ENCODE results near the gene OR10A2. TPM values are rescaled to one million over a fixed set of nuclear protein-coding genes. Genes with fewer than 3 reads are reported as not detected.

OR10A2 gene
- total RNA-seq, 1 experiment from 2014 or later = not detected

GRCh38 chr11:6833356-6833755, 29.5 kb upstream of the OR10A2 start:
- Histone ChIP-seq H4K8ac (replicated peaks; ENCODE audit: insufficient read length, low read depth, low read length) (no peak overlapping the region), H3K18ac (ENCODE audit: insufficient read length, low read depth, low read length) (no peak overlapping the region), H3K4me2 (ENCODE audit: insufficient read depth, insufficient read length, low read length) (no peak overlapping the region), H3K9me3 (ENCODE audit: control insufficient read depth, low read depth, low read length) (no peaks in the 10 kb centered on the region), H3K4me1 (ENCODE audit: insufficient read depth, low read length) (no peaks in the 10 kb centered on the region), H2BK15ac (ENCODE audit: low read depth, low read length) (no peak overlapping the region), H4K20me1 (ENCODE audit: control insufficient read depth, insufficient read depth, insufficient read length) (no peaks in the 10 kb centered on the region), H3K79me2 (ENCODE audit: insufficient read depth, low read length) (no peaks in the 10 kb centered on the region), H2AFZ (ENCODE audit: low read length) (no peak overlapping the region), H3K23ac (ENCODE audit: insufficient read length, low read depth, low read length) (no peak overlapping the region), H3K14ac (ENCODE audit: insufficient read depth, low read length) (no peak overlapping the region; the same call in 1 of the 2 replicates), H4K91ac (ENCODE audit: insufficient read length, low read depth, low read length) (no peak overlapping the region), H3K27ac (ENCODE audit: insufficient read length, low read depth, low read length) (no peak overlapping the region), H3K27me3 (ENCODE audit: insufficient read depth, low read length) (no peaks in the 10 kb centered on the region), H3T11ph (ENCODE audit: low read length) (no peak overlapping the region), H2BK120ac (ENCODE audit: low read depth, low read length, poor library complexity, severe bottlenecking) (no peak overlapping the region), H3K4ac (ENCODE audit: low read depth, low read length) (no peak overlapping the region), H4K5ac (ENCODE audit: insufficient read length, low read depth, low read length) (no peak overlapping the region), H2AK5ac (ENCODE audit: insufficient read length, low read length) (no peak overlapping the region), H2BK12ac (ENCODE audit: insufficient read length, low read depth, low read length) (no peak overlapping the region), H3K56ac (ENCODE audit: insufficient read length, low read depth, low read length) (no peak overlapping the region), H2BK5ac (ENCODE audit: insufficient read length, low read length) (no peak overlapping the region), H3K9ac (ENCODE audit: extremely low read depth, insufficient read length, low read length) (no peak overlapping the region), H2BK20ac (ENCODE audit: low read depth, low read length, poor library complexity, severe bottlenecking) (no peak overlapping the region), H3K23me2 (ENCODE audit: insufficient read length, low read depth, low read length, poor library complexity, severe bottlenecking) (no peaks in the 10 kb centered on the region), H3K79me1 (ENCODE audit: insufficient read depth, low read depth, low read length, poor library complexity, severe bottlenecking) (no peaks in the 10 kb centered on the region)
- Mint-ChIP-seq H3K9me3 (no peaks in the 10 kb centered on the region), H3K27ac (peak overlapping the region in 1 of 3 experiments; percentile 31; a peak in 2 of 7 replicates), H3K4me3 (no peak overlapping the region), H3K27me3 (ENCODE audit: low read depth) (no peaks in the 10 kb centered on the region), H3K4me1 (no peaks in the 10 kb centered on the region), H3K36me3 (ENCODE audit: insufficient read depth in 1 of 3, low read depth in 3 of 3) (no peaks in the 10 kb centered on the region; a peak in 1 of 7 replicates)
- no peak for TF ChIP-seq CTCF (conservative IDR thresholded peaks at IDR 0.05)
- DNase-seq = no peak
- no CpG with 5 or more reads among the region's 6 CpGs for WGBS (ENCODE audit: extremely low coverage, insufficient read length, low lambda C conversion rate)
